Measurements from ENCODE around the gene BHLHE23. TPM values are rescaled to one million over a fixed set of nuclear protein-coding genes. Genes with fewer than 3 reads are reported as not detected.

The BHLHE23 gene
- total RNA-seq, 1 donor from 2014 or later, result not detected

DNA sequence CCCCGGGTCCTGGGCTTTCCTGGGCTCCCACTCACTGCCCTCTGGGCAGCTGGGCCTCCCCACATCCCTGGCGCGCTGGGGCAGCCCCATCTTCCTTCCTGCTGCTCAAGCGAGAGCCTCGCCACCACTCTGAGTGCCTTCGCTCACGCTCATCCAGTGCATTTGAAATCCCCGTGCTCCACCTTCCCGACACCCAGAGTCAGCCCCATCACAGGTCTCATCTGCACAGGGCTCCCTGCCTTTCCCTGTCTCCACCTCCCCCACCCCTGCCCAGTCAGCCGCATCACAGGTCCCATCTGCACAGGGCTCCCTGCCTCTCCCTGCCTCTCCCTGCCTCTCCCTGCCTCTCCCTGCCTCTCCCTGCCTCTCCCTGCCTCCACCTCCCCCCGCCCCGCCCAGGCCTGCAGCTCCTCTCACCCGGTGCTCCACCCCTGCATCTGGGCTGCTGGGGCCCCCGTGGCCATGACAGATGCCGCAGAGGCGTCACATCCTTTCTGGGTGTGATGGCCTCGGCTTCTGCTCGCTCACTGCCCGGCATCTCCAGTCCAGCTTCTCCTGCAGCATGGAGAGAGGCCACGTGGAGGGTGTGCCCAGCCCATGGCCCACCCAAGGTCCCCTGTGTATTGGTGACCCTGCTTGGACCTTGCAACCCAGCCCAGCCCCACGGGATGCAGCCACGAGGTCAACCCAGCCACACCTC lies 9.0 kb upstream of the BHLHE23 start:
- TF ChIP-seq, protein P1, sequence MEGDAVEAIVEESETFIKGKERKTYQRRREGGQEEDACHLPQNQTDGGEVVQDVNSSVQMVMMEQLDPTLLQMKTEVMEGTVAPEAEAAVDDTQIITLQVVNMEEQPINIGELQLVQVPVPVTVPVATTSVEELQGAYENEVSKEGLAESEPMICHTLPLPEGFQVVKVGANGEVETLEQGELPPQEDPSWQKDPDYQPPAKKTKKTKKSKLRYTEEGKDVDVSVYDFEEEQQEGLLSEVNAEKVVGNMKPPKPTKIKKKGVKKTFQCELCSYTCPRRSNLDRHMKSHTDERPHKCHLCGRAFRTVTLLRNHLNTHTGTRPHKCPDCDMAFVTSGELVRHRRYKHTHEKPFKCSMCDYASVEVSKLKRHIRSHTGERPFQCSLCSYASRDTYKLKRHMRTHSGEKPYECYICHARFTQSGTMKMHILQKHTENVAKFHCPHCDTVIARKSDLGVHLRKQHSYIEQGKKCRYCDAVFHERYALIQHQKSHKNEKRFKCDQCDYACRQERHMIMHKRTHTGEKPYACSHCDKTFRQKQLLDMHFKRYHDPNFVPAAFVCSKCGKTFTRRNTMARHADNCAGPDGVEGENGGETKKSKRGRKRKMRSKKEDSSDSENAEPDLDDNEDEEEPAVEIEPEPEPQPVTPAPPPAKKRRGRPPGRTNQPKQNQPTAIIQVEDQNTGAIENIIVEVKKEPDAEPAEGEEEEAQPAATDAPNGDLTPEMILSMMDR (IDR thresholded peaks at IDR 0.05), result no peak
- TF ChIP-seq EZH2phosphoT487 (IDR thresholded peaks at IDR 0.05), result no peak
- no peak for TF ChIP-seq EZH2 (IDR thresholded peaks at IDR 0.05)
- Histone ChIP-seq H3F3A (ENCODE audit: low read depth) (peaks cover 15% of the 10 kb centered on the region), H2AFZ (replicated peaks) (no peak overlapping the region), H4K20me1 (ENCODE audit: low read depth) (no peaks in the 10 kb centered on the region), H3K4me1 (peaks cover 13% of the 10 kb centered on the region), H3K27ac (no peak overlapping the region), H3K79me2 (ENCODE audit: low read depth) (no peaks in the 10 kb centered on the region), H3K36me3 (no peaks in the 10 kb centered on the region), H3K9me3 (ENCODE audit: low read depth) (peaks cover 5% of the 10 kb centered on the region), H3K4me3 (no peak overlapping the region), H3K4me2 (peak overlapping the region; percentile 68), H3K9ac (no peak overlapping the region), H3K27me3 (peaks cover 36% of the 10 kb centered on the region)
- DNase-seq (ENCODE audit: low spot score), result no peak
- H3K4me1 Mint-ChIP-seq, result peaks cover 29% of the 10 kb centered on the region
- H3K36me3 Mint-ChIP-seq, result peaks cover 5% of the 10 kb centered on the region
- peaks cover 33% of the 10 kb centered on the region for H3K27me3 Mint-ChIP-seq (ENCODE audit: insufficient read depth, low read depth)
- H3K4me3 Mint-ChIP-seq, result peak overlapping the region; percentile 76
- H3K27ac Mint-ChIP-seq, result no peak overlapping the region
- peaks cover 29% of the 10 kb centered on the region for H3K9me3 Mint-ChIP-seq

DNA sequence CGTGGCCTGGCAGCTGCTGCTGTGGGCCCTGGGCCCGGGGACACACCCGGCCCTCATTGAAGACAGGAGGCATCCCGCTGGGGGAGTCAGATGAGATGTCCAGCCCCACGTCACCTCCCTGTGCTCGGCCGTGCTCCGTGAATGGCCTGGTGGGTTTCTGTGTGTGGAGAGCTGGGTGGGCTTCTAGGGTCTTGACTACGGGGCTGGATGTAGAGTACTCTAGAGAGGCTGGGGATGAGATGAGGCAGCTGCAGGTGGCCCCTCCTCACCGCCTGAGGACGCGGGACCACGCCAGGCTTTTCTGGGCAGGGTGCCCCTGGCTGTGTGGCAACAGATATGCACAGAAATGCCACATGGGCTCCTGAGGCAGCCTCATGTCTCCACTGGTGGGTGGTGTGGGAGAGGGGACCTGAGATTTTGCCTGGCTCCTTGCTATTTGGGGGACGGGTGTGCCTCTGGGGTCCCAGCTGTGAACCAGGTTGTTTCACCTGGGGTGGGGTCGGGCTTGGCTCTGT lies 8.4 kb upstream of the BHLHE23 start:
- H3K79me2 ChIP-seq (ENCODE audit: low read depth), result no peaks in the 10 kb centered on the region
- peaks cover 13% of the 10 kb centered on the region for H3K4me1 ChIP-seq
- no peak for DNase-seq (ENCODE audit: low spot score)
- H3K27me3 Mint-ChIP-seq (ENCODE audit: insufficient read depth, low read depth), result peaks cover 35% of the 10 kb centered on the region
- H3K4me1 Mint-ChIP-seq, result peaks cover 31% of the 10 kb centered on the region
- H3K4me3 Mint-ChIP-seq, result peak overlapping the region; percentile 76
- H3K9ac ChIP-seq, result no peak overlapping the region
- H3K27me3 ChIP-seq, result peaks cover 42% of the 10 kb centered on the region
- H3K36me3 Mint-ChIP-seq, result peaks cover 5% of the 10 kb centered on the region
- H3K27ac Mint-ChIP-seq, result peak overlapping the region; percentile 61
- TF ChIP-seq, protein P1 (IDR thresholded peaks at IDR 0.05), result no peak
- TF ChIP-seq EZH2 (IDR thresholded peaks at IDR 0.05) (no peak), EZH2phosphoT487 (IDR thresholded peaks at IDR 0.05) (no peak)
- H3K27ac ChIP-seq, result no peak overlapping the region
- H3K4me2 ChIP-seq, result peak overlapping the region; percentile 68
- H3K9me3 ChIP-seq (ENCODE audit: low read depth), result peaks cover 5% of the 10 kb centered on the region
- peak overlapping the region; percentile 83 for H2AFZ ChIP-seq (replicated peaks)
- no peak overlapping the region for H3K4me3 ChIP-seq
- H3K36me3 ChIP-seq, result no peaks in the 10 kb centered on the region
- H3K9me3 Mint-ChIP-seq, result peaks cover 24% of the 10 kb centered on the region
- no peaks in the 10 kb centered on the region for H4K20me1 ChIP-seq (ENCODE audit: low read depth)
- H3F3A ChIP-seq (ENCODE audit: low read depth), result peaks cover 15% of the 10 kb centered on the region

- TF ChIP-seq EZH2phosphoT487 (IDR thresholded peaks at IDR 0.05) (no peak), EZH2 (IDR thresholded peaks at IDR 0.05) (no peak)
- TF ChIP-seq, protein P1 (IDR thresholded peaks at IDR 0.05), result no peak
- Histone ChIP-seq H3K9ac (no peak overlapping the region), H2AFZ (replicated peaks) (peak overlapping the region; percentile 83), H3K27me3 (peaks cover 47% of the 10 kb centered on the region), H3K79me2 (ENCODE audit: low read depth) (no peaks in the 10 kb centered on the region), H3K4me3 (peak overlapping the region; percentile 23), H3F3A (ENCODE audit: low read depth) (peaks cover 15% of the 10 kb centered on the region), H4K20me1 (ENCODE audit: low read depth) (no peaks in the 10 kb centered on the region), H3K27ac (no peak overlapping the region), H3K9me3 (ENCODE audit: low read depth) (peaks cover 5% of the 10 kb centered on the region), H3K4me2 (peak overlapping the region; percentile 68), H3K4me1 (peaks cover 13% of the 10 kb centered on the region), H3K36me3 (no peaks in the 10 kb centered on the region)
- Mint-ChIP-seq H3K4me3 (peak overlapping the region; percentile 76), H3K9me3 (peaks cover 23% of the 10 kb centered on the region), H3K27ac (peak overlapping the region; percentile 61), H3K27me3 (ENCODE audit: insufficient read depth, low read depth) (peaks cover 37% of the 10 kb centered on the region), H3K36me3 (peaks cover 5% of the 10 kb centered on the region), H3K4me1 (peaks cover 30% of the 10 kb centered on the region)
- peak; percentile 94 for DNase-seq (ENCODE audit: low spot score)
These were observed 7.9 kb upstream of the BHLHE23 start for GRCh38 chr20:63014710-63015109.
